Astrocyte of the hippocampus (primary cell): ENCODE results near the gene TMEM63A.

Experiments used
- DNase-seq: peaks from one replicate; pipeline ENCODE4 v3.0.0; 2011; ENCODE audit warnings: low read depth, low spot score

The TMEM63A gene

GRCh38 chr1:225886159-225887029 is 4.2 kb upstream of the TMEM63A start:
- no peak for DNase-seq

DNA sequence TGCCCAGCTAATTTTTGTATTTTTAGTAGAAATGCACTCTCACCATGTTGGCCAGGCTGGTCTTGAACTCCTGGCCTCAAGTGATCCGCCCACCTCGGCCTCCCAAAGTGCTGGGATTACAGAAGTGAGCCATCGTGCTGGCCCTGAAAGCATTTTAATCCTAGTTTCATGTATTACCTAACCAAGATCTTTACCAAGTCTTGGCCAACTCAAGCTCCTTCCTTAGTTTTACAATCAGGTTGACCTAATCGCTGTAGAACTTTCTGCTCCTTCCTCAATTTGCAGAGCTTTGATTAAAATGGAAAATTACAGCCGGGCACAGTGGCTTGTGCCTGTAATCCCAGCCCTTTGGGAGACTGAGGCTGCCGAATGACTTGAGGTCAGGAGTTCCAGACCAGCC is 3.2 kb upstream of the TMEM63A start:
- no peak for DNase-seq

DNA sequence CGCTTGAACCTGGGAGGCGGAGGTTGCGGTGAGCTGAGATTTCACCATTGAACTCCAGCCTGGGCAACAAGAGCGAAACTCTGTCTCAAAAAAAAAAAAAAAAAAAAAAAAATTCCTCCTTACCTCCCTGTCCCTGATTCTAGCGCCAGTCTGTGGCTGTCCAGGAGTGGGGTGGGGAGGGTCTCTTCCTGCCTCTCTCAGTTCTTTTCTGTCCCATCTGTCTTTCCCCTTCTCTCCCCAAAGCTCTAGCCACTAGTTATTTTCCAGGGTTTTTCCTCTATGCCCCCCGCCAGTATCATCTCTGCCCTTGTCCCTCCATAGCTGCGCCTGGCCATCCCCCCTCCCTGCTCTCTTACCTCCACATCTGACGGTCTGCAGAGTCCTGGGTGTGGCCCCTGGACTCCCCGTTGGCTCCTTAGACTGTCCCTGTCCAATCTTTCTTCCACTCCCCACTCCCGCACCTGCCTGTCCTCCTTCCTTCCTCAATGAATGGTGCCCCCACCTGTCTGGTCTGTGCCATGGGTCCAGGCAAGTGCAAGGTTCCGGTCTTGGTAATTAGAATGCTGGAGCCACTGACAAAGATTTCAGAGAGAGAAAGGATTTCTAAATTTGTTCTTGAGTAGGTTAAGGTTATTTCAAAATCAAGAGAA is 1.6 kb upstream of the TMEM63A start:
- no peak for DNase-seq

- DNase-seq, result peak; percentile 71
Observed at GRCh38 chr1:225882694-225883615, 775 bp upstream of the TMEM63A start.

GRCh38 chr1:225881081-225881958 is 860 bp downstream of the TMEM63A start:
- DNase-seq, result peak; percentile 45

- peak; percentile 39 for DNase-seq
Observed at GRCh38 chr1:225880636-225881035, 1.5 kb downstream of the TMEM63A start.

DNA sequence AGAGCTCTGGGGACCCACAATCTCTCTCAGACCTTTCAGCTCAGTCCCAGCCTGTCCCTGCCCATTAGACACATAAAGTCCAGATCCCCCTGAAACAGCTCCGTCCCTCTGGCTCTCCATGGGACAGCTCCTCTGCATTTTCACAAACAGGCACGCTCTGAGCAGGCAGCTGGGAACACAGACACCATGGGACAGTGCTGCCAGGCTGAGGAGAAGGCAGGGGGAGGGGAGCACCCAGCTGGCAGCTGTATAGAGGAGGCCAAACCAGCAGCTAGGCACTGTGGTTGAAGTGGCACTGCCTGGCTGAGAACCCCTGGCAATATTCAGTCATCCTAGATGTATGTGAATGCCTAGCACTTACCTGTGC is 2.0 kb downstream of the TMEM63A start:
- DNase-seq, result no peak

DNA sequence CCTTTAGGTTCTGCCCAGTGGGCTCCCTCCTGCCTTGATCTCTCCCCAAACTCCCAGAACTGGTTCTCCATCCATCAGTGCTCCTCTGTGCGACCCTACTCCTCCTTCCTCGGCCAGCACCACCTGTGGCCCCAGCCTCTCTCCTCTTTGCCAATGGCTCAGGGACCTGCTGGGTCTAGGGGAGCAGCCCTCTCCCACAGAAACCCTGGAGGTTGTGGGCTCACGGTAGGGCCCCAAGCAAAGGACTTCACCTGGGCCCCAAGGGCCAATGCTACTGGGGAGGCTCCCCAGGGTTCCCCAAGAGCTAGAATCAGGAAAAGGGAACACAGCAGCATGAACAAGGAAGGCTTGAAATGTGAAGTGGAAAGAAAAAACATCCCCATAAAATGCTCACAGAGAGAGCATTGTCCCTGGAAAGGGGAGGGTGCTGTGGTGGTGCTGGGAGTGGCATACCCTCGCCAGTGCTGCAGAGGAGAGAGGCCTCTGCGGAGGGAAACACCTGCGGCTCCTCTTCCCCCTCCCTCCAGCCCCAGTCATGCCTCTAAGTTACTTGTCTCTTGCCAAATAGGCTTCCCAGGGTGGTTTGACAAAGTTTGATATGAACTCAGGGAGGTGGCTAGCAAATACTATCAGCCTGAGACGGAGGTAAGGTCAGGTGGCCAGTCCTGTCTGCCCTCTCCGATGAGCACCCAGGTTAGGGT is 2.5 kb downstream of the TMEM63A start:
- DNase-seq, result no peak

- DNase-seq, result no peak
Observed at GRCh38 chr1:225878282-225878681, 3.9 kb downstream of the TMEM63A start.

DNA sequence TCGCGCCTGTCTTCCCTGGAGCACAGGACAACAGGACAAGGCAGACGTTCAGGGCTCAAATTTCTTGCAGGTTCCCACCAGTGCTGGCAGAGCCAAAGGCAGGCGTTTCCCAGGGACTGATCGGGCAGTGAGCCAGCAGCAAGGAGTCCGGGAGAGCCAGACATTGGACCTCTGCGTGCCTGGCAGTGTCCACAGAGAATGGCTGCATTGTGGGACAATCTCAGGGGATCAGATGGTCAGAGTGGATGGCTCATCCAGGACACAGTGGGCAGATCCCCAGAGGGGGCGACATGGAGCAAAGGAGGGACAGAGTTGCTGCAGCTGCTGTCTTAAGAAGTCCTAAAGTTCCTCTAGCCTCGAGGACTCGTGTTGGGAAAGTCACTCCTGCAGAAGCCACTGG is 4.6 kb downstream of the TMEM63A start:
- DNase-seq, result peak; percentile 61

DNA sequence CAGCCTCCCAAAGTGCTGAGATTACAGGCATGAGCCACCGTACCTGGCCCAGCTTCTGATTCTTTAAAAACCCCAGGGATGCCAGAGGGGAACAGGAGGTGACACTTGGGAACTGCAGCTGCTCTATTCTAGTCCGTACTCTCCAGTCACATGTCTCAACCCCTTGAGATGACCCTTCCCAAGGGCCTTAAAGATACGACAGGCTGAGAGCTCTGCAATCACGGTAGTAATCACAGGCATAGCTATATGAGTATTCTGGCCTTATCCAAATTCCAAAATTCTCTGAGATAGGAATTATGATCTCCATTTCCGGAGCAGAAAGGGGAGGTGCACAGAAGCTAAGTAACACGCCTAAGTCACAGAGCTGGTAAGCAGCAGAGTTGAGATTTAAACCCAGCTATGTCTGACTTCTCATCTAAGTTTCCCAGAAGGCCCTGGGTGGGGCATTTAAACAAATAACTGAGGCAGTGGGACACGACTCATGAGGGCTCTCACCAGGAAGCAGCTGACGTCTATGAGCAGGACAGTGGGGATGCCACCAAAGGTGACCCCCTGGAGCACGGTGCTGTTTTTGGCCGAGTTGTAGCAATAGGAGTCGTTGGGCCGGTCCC is 5.2 kb downstream of the TMEM63A start:
- no peak for DNase-seq

- no peak for DNase-seq
Observed at GRCh38 chr1:225875044-225875815, 7.0 kb downstream of the TMEM63A start.

GRCh38 chr1:225874431-225874830 is 7.7 kb downstream of the TMEM63A start:
- DNase-seq, result no peak

GRCh38 chr1:225873281-225873850 is 8.8 kb downstream of the TMEM63A start:
- no peak for DNase-seq

- no peak for DNase-seq
Observed at GRCh38 chr1:225872075-225872430, 10.1 kb downstream of the TMEM63A start.

DNA sequence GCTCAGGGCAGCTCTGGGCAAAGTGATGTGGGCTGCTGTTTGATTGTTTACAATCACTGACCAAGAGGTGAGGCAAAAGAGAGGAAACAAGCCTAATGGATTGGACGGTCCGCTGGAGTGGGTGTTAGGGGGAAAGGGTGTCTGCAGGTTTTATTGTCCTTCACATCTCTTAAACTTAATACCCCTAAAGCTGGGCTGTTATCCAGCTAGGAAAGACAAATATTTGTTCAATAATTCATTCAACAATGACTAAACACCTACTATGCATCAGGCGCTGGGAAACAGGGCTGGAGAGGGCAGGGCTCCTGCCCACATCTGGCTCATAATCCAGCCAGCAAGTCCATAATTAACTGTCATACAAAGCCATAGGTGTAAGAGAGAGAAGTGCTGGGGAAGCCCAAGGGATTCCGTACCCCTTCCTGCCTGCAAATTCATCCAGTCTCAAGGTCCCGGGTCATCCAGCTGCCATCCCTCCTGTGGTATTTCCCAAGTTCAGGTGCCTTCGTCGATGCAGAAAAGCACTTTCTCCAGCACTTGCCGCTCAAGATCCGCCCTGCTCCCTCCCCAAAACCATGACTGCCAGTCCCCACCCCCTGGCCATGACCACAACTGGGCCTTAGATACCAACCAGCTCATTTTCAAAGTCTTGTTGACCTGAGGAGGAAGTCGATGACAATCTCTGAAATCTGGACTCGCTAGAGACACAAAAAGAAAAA is 10.7 kb downstream of the TMEM63A start:
- no peak for DNase-seq

- DNase-seq, result no peak
Observed at GRCh38 chr1:225870911-225871310, 11.3 kb downstream of the TMEM63A start.

DNA sequence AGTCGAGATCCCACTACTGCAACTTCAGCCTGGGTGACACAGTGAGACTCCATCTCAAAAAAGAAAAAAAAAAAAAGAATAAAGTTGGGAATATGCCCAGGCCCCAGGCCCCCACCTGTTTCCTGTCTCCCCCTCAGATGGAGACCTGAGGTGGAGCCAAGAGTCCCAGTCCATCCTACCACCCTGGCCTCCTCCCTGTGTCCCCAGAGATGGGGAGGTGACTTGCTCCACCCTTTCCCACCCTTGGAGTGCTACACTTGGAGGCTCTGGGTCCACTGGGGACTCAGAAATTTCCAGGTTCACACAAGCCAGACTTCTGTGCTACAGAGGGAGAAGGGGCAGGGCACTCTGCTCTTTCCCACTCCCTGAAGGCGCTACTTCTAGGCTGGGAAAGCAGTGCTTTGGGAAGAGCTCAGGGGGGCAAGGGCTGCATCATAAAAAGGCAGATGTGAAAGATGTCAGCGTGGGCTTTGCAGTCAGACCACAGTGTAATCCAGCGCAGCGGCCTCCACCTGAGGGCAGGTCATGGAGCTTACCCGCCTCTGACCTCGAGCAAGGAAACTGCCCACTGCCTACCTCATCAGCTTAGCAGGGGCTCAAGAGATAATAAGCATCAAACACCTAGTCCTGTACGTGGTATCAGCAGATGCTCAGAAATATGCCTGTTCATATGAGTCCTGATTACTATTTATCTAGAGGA is 13.4 kb downstream of the TMEM63A start:
- DNase-seq, result no peak
